IMR-90 (cell line): Measurements from ENCODE around the gene ZDHHC12.

ENCODE experiments used
- BHLHE40 ChIP-seq: fragments of 150-350 bp; IDR thresholded peaks from 2 replicates; pipeline ENCODE4 v1.6.1; 2016; ENCODE audit warnings: mild to moderate bottlenecking, low read depth, low read length
- CEBPB ChIP-seq: IDR thresholded peaks from 2 replicates; pipeline ENCODE4 v1.6.1; 2012; ENCODE audit warnings: low read depth, low read length, improper control_type of control experiment
- CHD1 ChIP-seq: IDR thresholded peaks from 2 replicates; pipeline ENCODE4 v1.6.1; 2012; ENCODE audit warnings: low read depth, low read length, improper control_type of control experiment
- CTCF ChIP-seq: conservative IDR thresholded peaks from 2 replicates; pipeline ENCODE4 v1.5.1; 2012; ENCODE audit warnings: mild to moderate bottlenecking, low read depth, low read length, improper control_type of control experiment
- FOS ChIP-seq: fragments of 150-350 bp; IDR thresholded peaks from 2 replicates; pipeline ENCODE4 v1.6.1; 2016; ENCODE audit warnings: low read depth, low read length
- POLR2A ChIP-seq: IDR thresholded peaks from 2 replicates; pipeline ENCODE4 v1.6.1; 2012; ENCODE audit warnings: mild to moderate bottlenecking, low read depth, low read length
- RAD21 ChIP-seq: IDR thresholded peaks from 2 replicates; pipeline ENCODE4 v1.6.1; 2012; ENCODE audit warnings: low read length, improper control_type of control experiment
- RCOR1 ChIP-seq: IDR thresholded peaks from 2 replicates; pipeline ENCODE4 v1.6.1; 2012; ENCODE audit warnings: mild to moderate bottlenecking, low read length, improper control_type of control experiment; ENCODE audit not compliant: insufficient replicate concordance
- RFX5 ChIP-seq: IDR thresholded peaks from 2 replicates; pipeline ENCODE4 v1.8.0; 2012; ENCODE audit warnings: low read depth, mild to moderate bottlenecking, low read length, moderate library complexity
- SMC3 ChIP-seq: fragments of 150-350 bp; IDR thresholded peaks from 2 replicates; pipeline ENCODE4 v1.6.1; 2016; ENCODE audit warnings: low read depth, mild to moderate bottlenecking, antibody characterized with exemption, low read length, moderate library complexity
- USF2 ChIP-seq: fragments of 150-350 bp; IDR thresholded peaks from 2 replicates; pipeline ENCODE4 v1.6.1; 2017; ENCODE audit warnings: mild to moderate bottlenecking, antibody characterized with exemption, low read length, low read depth
- TF ChIP-seq, protein P1 (sequence below): fragments of 150-350 bp; IDR thresholded peaks from 2 replicates; pipeline ENCODE4 v1.6.1; 2016; ENCODE audit warnings: low read depth, mild to moderate bottlenecking, low read length, moderate library complexity, borderline replicate concordance

- TF ChIP-seq RCOR1 (no peak), CTCF (no peak), BHLHE40 (no peak), CHD1 (no peak), RAD21 (no peak), RFX5 (no peak), CEBPB (no peak), POLR2A (no peak), SMC3 (no peak), FOS (no peak), USF2 (no peak)
- TF ChIP-seq, protein P1, sequence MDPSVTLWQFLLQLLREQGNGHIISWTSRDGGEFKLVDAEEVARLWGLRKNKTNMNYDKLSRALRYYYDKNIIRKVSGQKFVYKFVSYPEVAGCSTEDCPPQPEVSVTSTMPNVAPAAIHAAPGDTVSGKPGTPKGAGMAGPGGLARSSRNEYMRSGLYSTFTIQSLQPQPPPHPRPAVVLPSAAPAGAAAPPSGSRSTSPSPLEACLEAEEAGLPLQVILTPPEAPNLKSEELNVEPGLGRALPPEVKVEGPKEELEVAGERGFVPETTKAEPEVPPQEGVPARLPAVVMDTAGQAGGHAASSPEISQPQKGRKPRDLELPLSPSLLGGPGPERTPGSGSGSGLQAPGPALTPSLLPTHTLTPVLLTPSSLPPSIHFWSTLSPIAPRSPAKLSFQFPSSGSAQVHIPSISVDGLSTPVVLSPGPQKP = no peak
These were observed 29.6 kb downstream of the ZDHHC12 start for GRCh38 chr9:128694344-128694743.
